ENCODE data around the gene MAMSTR. TPM values are rescaled to one million over a fixed set of nuclear protein-coding genes. Genes with fewer than 3 reads are reported as not detected.
A peak's percentile ranks its signal among the peaks of the same experiment; 100 is the strongest.
"Not testable (repeated sequence)": the region's sequence is repeated elsewhere in the genome, so short reads cannot be mapped to it uniquely, and the experiment has no call there.

The MAMSTR gene
- total RNA-seq, 1 donor from 2014 or later = 0.41 TPM

- FAIRE-seq = no peak
Observed at GRCh38 chr19:48722196-48722708, 2.7 kb upstream of the MAMSTR start.

DNA sequence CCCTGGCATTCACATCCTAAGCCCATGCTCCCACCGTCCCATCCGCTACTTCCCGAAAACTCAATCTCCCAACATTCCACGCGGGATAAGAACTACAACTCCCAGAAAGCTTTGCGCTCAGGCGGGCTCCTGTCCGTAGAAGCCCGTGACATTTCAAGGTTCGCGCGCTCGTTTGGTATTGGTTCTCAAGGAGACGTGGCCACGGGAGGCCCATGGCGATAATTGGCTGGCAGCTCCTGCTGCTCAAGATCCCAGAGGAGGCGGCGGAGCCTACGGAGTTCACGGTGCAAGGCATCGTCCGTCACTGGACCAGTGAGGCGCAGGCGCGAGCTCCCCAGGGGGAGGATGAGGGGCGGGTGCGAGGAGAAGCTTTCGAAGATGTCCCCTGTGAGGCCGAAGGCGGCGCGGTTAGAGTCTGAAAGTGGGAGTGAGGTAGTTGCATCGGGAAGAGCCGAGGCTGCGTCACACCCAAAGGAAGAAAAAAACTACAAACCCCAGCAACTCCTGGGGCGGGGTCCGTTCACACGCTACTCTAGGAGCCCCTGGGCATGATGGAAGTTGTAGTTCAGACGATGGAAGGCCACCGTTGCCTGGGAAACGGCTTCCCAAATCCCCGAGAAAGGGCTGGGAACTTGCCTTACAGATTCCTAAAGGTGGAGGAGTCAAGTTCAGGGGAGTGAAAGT, 1.2 kb upstream of the MAMSTR start:
- DNase-seq (ENCODE audit: low spot score in 2 of 2) = peak; percentile 97 to 98
- FAIRE-seq = peak; percentile 90

More at GRCh38 chr19:48722196-48722708, 2.7 kb upstream of the MAMSTR start:
- DNase-seq (ENCODE audit: low spot score in 2 of 2) = no peak

DNA sequence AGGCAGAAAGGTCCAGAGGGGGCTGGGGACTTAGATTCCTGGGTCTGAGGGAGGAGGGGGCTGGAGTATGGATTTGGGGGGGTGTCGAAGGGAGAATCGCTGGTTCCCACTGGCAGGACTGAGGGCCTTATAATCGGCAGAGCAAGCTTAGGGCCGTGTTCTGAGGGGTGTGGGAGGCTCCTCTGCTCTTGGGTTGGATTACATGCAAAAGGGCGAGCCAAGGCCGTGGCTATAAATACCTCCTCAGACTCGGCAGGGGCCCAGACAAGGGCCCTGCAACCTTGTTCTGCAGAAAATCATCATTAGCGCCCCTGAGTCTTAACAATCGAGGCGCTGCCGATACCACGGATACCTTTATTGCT, 707 bp upstream of the MAMSTR start:
- DNase-seq (ENCODE audit: low spot score in 2 of 2) (peak in 1 of 2 donors; percentile 29), FAIRE-seq (no peak)

DNA sequence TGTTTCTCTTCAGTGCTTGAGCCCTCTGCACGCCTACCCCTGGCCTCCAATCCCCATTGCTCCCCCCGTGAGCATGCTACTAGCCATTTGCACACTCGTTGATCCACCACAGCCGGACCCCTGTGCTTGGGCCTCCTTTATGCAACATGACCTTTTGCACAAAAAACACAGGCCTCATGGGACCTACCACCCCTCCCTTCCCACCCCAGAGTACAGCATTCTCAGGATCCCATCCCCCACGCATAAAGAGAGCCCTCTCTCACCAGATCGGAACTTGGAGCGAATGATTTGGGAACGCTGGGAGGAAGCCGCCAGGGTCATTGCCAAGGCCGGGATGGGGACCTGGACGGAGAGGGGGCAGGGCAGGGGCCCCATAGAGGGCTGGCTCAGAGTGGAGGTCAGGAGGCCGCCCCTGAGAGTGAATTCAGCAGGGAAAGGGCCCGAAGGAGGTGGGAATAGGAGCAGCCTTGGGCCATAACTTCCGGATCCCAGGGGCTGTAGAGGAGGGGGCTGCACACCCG, 754 bp downstream of the MAMSTR start:
- FAIRE-seq = no peak
- no peak for DNase-seq (ENCODE audit: low spot score in 2 of 2)

DNA sequence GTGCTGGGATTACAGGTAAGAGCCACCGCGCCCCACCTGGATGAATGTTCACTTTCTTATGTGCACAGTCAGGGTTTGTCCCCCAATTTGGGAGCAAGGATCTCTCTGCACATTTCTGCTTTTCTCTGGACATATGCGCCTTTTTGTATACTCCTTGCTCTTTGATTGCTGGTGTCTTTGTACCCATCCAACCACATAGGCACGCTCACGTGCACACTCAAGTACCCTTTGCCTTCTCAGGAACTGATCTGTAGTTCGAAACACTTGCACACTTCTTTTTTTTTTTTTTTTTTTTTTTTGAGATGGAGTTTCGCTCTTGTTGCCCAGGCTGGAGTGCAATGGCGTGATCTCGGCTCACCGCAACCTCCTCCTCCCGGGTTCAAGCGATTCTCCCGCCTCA, 1.4 kb downstream of the MAMSTR start:
- not testable (repeated sequence) for FAIRE-seq; DNase-seq (ENCODE audit: low spot score in 2 of 2)

- no peak for FAIRE-seq
- peak; percentile 56 to 66 for DNase-seq (ENCODE audit: low spot score in 2 of 2)
Observed at GRCh38 chr19:48716562-48717291, 2.8 kb downstream of the MAMSTR start.

DNA sequence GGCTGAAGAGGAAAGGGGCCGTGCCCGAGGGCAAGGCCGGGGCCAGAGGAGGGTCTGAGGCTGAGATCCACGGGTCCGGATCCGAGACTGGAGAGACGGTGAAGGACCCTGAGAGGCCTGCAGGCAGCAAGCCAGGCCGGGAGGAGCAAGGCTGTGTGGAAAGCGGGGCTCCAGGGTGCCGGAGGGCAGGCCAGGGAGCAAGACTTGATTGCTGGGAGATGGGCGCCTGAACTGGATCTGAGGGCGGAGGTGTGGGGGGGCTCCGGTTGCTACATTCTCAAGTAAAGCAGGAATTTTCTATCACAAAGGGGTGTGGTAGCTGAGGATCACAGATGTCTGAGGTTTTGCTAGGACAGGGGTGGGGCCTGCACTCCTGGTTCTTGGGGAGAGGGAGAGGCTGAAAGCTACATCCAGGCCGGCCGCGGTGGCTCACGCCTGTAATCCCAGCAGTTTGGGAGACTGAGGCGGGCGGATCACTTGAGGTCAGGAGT, 3.8 kb downstream of the MAMSTR start:
- FAIRE-seq = no peak
- no peak for DNase-seq (ENCODE audit: low spot score in 2 of 2)

DNA sequence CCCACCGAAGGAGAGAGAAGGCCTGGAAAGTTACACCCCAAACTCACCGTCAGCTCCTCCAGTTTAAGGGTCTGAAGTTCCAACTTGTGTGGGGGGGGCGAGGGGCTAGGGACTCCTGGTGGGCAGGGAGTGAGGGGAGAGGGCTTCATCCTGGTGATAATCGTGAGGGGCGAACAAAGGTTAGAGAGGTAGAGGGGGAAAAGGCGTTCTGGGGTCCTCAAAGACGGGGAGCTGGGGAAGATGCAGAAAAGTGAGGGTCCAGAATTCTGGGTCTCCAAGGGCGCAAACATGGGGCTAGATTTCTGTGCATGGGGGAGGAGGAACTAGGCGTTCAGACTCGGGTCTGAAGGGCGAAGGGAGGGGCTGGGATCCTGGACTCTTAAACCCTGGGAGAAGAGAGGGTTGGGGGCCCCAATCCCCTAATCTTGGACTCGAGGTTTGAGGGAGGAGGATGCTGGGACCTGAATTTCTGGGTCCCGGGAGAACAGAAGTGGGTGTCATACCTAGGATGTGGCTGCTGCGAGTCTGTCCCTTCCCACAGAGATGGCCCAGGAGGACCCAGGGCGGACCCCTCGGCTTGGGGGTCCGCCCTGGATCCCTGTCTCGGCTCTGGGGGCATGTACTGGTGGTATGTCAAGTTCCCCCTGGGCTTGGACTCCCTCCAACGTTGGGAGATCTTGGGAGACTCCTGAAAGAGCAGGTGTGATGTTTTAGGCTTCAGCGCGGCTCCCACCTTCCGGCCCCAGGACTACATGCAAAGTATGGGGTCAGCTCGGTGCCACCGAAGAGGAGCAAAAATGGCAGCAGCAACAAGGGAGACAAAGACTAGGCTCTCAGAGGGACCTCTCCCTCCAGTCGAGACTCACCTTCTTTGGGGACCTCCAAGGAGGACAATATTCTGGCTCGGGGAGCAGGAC, 4.5 kb downstream of the MAMSTR start:
- no peak for DNase-seq (ENCODE audit: low spot score in 2 of 2)
- FAIRE-seq = no peak

DNA sequence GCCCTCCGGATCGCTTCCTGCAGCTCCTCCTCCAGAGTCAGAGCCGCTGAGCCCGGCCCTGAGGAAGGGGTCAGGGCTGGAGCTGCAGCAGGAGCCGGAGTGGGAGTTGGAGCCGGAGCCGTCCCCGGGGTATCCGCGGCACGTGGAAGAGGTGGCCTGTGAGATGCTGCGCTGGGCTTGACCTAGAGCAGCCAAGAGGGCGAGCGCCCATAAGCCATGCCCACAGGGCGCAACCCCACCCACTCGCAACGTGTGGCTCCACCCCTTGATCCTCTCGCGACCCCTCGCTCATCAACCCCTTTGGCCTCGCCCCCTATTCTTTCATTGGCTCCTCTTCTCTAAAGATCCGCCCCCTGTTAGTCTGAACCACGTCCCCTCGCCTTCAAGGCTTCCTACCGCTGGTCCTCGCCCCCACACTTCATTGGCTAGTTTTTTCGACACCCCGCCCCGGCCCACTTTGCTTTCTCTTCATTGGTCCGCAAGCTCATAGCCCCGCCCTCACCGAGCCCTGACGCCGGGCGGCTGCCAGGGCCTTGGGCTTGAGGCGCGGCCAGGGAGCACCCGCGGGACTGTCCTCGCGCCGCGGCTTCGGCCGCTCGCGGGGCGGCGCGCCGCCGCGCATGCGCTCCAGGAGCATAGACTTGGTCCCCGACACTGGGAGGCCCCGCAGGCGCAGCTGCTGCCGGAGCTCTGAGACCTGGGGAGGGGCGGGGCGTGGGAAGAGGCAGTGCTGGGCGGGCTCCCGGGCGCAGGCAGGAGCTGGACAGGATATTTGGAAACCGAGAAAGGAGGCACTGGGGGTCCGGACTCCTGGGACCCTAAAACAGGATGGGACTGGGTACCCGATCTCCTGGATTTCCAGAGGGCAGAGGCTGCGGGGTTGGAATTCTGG, 5.4 kb downstream of the MAMSTR start:
- peak; percentile 99 for DNase-seq (ENCODE audit: low spot score in 2 of 2)
- peak; percentile 95 for FAIRE-seq

DNA sequence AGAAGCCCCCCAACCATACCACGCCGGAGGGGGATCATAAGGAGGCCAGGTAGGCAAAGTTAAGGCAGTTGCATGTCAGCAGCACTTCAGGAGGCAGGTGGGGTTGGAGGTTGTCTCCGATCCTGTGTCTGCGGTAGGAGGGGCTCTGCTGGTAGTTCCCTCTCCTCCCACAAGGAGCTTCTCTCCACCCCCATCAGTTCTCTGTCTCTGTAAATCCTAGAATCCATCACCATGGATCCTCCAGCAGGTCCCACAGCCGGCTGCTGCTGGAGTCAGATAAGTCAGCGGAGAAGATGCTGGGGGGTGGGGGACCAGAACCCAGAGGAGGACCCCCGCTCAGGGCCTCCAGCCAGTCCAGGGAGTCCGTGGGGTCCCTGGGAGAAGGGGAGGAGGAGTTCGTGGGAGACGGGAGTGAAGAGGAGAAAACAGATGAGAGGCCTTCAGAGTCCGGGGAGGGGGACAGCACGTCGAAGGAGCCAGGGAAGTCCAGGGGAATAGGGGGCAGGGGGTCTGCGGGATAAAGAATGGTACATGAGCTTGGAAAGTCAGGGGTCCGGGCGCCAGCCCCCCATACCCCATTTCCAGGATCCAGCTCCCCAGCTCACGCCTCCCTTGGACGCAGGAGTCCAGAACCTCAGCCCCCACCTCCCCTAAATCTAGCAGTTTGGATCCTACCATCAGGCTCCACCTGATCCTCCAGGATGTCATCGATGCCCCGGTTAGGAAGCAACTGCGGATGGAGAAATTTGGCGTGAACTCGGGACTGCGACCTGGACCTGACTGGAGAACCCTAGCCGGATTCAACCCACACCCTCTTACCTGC, 6.3 kb downstream of the MAMSTR start:
- no peak for FAIRE-seq
- DNase-seq (ENCODE audit: low spot score in 2 of 2) = no peak

- no peak for DNase-seq (ENCODE audit: low spot score in 2 of 2)
- no peak for FAIRE-seq
Observed at GRCh38 chr19:48711106-48711662, 8.3 kb downstream of the MAMSTR start.

DNA sequence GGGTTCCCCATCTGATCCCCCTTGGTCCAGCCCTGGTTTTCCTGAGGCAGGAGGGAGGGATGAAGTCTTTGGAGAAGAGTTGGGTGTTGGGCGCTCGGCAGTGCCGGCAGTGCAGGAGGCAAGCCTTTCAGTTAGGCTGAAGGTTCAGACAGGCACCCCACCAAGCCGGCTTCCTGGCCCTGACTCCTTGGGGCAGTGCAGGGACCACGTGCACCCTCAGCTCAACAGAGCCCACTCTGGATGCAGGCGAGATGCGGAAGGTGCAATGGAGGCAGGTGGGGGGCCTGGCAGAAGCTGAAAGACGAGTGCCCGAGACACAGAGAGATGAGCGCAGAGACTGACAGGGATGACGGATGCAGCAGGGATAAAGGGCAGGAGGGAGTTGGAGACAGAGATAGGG, 11.1 kb downstream of the MAMSTR start:
- no peak for FAIRE-seq
- no peak for DNase-seq (ENCODE audit: low spot score in 2 of 2)

GRCh38 chr19:48705431-48705830, 14.1 kb downstream of the MAMSTR start:
- FAIRE-seq (no peak), DNase-seq (ENCODE audit: low spot score in 2 of 2) (no peak)

GRCh38 chr19:48703316-48703715, 16.2 kb downstream of the MAMSTR start:
- FAIRE-seq (no peak), DNase-seq (ENCODE audit: low spot score in 2 of 2) (no peak)

GRCh38 chr19:48702701-48703100, 16.8 kb downstream of the MAMSTR start:
- FAIRE-seq (no peak), DNase-seq (ENCODE audit: low spot score in 2 of 2) (no peak)

- FAIRE-seq (no peak), DNase-seq (ENCODE audit: low spot score in 2 of 2) (no peak)
Observed at GRCh38 chr19:48698046-48698445, 21.5 kb downstream of the MAMSTR start.

DNA sequence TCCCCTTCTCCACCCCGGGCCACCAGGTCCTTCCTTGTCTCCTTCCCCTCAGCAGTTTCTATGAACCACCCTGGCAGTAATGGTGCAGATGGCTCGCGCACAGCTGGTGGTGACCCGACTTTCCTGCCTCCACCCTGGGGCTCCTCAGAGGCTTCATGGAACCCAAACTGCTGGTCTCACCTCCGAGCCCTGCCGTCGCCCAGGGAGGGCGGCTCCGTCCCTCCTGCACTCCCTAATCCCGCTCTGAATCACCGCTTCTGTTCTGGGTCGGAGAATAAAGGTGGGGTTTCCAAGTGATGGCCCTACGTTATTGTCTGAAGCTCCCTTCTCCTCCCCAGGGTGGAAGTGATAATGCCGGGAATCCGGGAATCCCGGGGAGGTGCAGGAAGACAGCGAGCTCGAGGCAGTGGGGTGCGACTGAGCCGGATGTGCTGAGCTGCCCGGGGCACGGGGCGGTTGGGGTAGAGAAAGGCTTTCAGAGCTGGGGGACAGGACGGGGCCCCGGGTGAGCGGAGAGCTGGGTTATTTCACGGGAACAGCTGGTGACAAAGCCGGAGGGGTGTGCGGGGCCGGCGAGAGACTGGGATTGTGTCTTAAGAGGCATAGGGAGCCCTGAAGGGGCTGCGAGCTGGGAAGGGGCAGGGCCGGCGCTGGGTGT, 23.0 kb downstream of the MAMSTR start:
- no peak for DNase-seq (ENCODE audit: low spot score in 2 of 2)
- no peak for FAIRE-seq

All from frontal cortex (tissue), 4 donors.